ENCODE measurements around the gene ZC3H8.

The ZC3H8 gene

GRCh38 chr2:112194482-112194881 is 60.4 kb downstream of the ZC3H8 start:
- DNase-seq = no peak

GRCh38 chr2:112194028-112194427 is 60.8 kb downstream of the ZC3H8 start:
- DNase-seq = no peak

- no peak for DNase-seq
Measured at GRCh38 chr2:112189001-112189556, 65.8 kb downstream of the ZC3H8 start.

- no peak for DNase-seq
Measured at GRCh38 chr2:112187805-112188596, 66.8 kb downstream of the ZC3H8 start.

- no peak for DNase-seq
Measured at GRCh38 chr2:112187046-112187715, 67.7 kb downstream of the ZC3H8 start.

GRCh38 chr2:112185131-112185530 is 69.7 kb downstream of the ZC3H8 start:
- DNase-seq = no peak

- no peak for DNase-seq
Measured at GRCh38 chr2:112184121-112184520, 70.7 kb downstream of the ZC3H8 start.

GRCh38 chr2:112183327-112184025 is 71.4 kb downstream of the ZC3H8 start:
- DNase-seq = no peak

- peak; percentile 74 for DNase-seq
Measured at GRCh38 chr2:112182581-112183034, 72.2 kb downstream of the ZC3H8 start.

GRCh38 chr2:112181571-112182290 is 73.1 kb downstream of the ZC3H8 start:
- DNase-seq = peak; percentile 45

GRCh38 chr2:112175958-112176573 is 78.8 kb downstream of the ZC3H8 start:
- DNase-seq = no peak

- DNase-seq = no peak
Measured at GRCh38 chr2:112175333-112175732, 79.5 kb downstream of the ZC3H8 start.

- DNase-seq = no peak
Measured at GRCh38 chr2:112174383-112174782, 80.5 kb downstream of the ZC3H8 start.

- DNase-seq = no peak
Measured at GRCh38 chr2:112173646-112174319, 81.1 kb downstream of the ZC3H8 start.

- DNase-seq = no peak
Measured at GRCh38 chr2:112170495-112170894, 84.3 kb downstream of the ZC3H8 start.

GRCh38 chr2:112168422-112169124 is 86.3 kb downstream of the ZC3H8 start:
- DNase-seq = no peak

GRCh38 chr2:112166806-112167499 is 87.9 kb downstream of the ZC3H8 start:
- no peak for DNase-seq

- no peak for DNase-seq
Measured at GRCh38 chr2:112165296-112165695, 89.5 kb downstream of the ZC3H8 start.

GRCh38 chr2:112164876-112165275 is 90.0 kb downstream of the ZC3H8 start:
- no peak for DNase-seq

GRCh38 chr2:112163541-112163981 is 91.3 kb downstream of the ZC3H8 start:
- no peak for DNase-seq
